Activated naive CD4-positive, alpha-beta T cell treated with anti-CD3 and anti-CD28 coated beads, Interleukin-2, amount 50 U/mL, for 16 hours (primary cell): Measurements from ENCODE around the gene IQSEC1.

Source experiments
- DNase-seq: peaks from one replicate; pipeline ENCODE4 v3.0.0-alpha.2; 2020

Gene IQSEC1

GRCh38 chr3:12981306-12982275 lies 91.6 kb downstream of the IQSEC1 start:
- no peak for DNase-seq

GRCh38 chr3:12980596-12981290 lies 92.5 kb downstream of the IQSEC1 start:
- no peak for DNase-seq

- no peak for DNase-seq
Observed at GRCh38 chr3:12979947-12980487, 93.2 kb downstream of the IQSEC1 start.

- no peak for DNase-seq
Observed at GRCh38 chr3:12979151-12979946, 93.9 kb downstream of the IQSEC1 start.

- DNase-seq, result no peak
Observed at GRCh38 chr3:12978682-12979081, 94.5 kb downstream of the IQSEC1 start.

- DNase-seq, result no peak
Observed at GRCh38 chr3:12977117-12977808, 96.0 kb downstream of the IQSEC1 start.

- DNase-seq, result no peak
Observed at GRCh38 chr3:12975748-12976522, 97.3 kb downstream of the IQSEC1 start.

GRCh38 chr3:12974819-12975218 lies 98.4 kb downstream of the IQSEC1 start:
- no peak for DNase-seq

GRCh38 chr3:12974334-12974733 lies 98.9 kb downstream of the IQSEC1 start:
- DNase-seq, result no peak

GRCh38 chr3:12973827-12974226 lies 99.4 kb downstream of the IQSEC1 start:
- DNase-seq, result no peak

- DNase-seq, result no peak
Observed at GRCh38 chr3:12972781-12973702, 100.2 kb downstream of the IQSEC1 start.

GRCh38 chr3:12972043-12972442 lies 101.2 kb downstream of the IQSEC1 start:
- no peak for DNase-seq

GRCh38 chr3:12970684-12971083 lies 102.5 kb downstream of the IQSEC1 start:
- no peak for DNase-seq

GRCh38 chr3:12969486-12969885 lies 103.7 kb downstream of the IQSEC1 start:
- DNase-seq, result no peak

GRCh38 chr3:12968541-12968940 lies 104.7 kb downstream of the IQSEC1 start:
- no peak for DNase-seq

- DNase-seq, result peak; percentile 88
Observed at GRCh38 chr3:12967606-12968351, 105.5 kb downstream of the IQSEC1 start.

GRCh38 chr3:12966847-12967605 lies 106.2 kb downstream of the IQSEC1 start:
- peak; percentile 36 for DNase-seq

GRCh38 chr3:12965999-12966846 lies 107.0 kb downstream of the IQSEC1 start:
- DNase-seq, result no peak
